Measurements from ENCODE around the gene TMEM267. TPM values are rescaled to one million over a fixed set of nuclear protein-coding genes. Genes with fewer than 3 reads are reported as not detected.
"Not testable (repeated sequence)": the region's sequence is repeated elsewhere in the genome, so short reads cannot be mapped to it uniquely, and the experiment has no call there.

TMEM267 gene
- polyA plus RNA-seq, 3 donors = 4.4 to 13.9 (median 11.8) TPM

- Mint-ChIP-seq H3K4me3 (peak overlapping the region; percentile 89 to 94), H3K27ac (peak overlapping the region; percentile 85 to 94 (median 93)), H3K27me3 (ENCODE audit: low read depth in 3 of 3) (peaks cover 0 to 3% (median 0%) of the 10 kb centered on the region in 3 donors), H3K4me1 (peaks cover 21% of the 10 kb centered on the region), H3K36me3 (peaks cover 0 to 3% of the 10 kb centered on the region in 2 donors), H3K9me3 (peaks cover 0 to 3% (median 0%) of the 10 kb centered on the region in 7 donors)
- peaks cover 13 to 26% of the 10 kb centered on the region in 2 donors for H3K4me1 ChIP-seq (ENCODE audit: control insufficient read depth in 1 of 2, insufficient read depth in 2 of 2, low read length in 2 of 2)
- no peaks in the 10 kb centered on the region for H3K36me3 ChIP-seq (replicated peaks in 1 of 2; ENCODE audit: control insufficient read depth in 1 of 2, insufficient read depth in 2 of 2, low read length in 2 of 2)
- peak overlapping the region; percentile 88 for H2AFZ ChIP-seq (ENCODE audit: insufficient read depth, low read depth, low read length, poor library complexity, severe bottlenecking)
- no peak for DNase-seq
- no peaks in the 10 kb centered on the region for H3K27me3 ChIP-seq (ENCODE audit: control insufficient read depth in 2 of 2, insufficient read depth in 2 of 2, low read length in 2 of 2)
- TF ChIP-seq CTCF (IDR thresholded peaks at IDR 0.05) = no peak
- H3K4me3 ChIP-seq (replicated peaks in 1 of 3; ENCODE audit: low read depth in 2 of 3, low read length in 3 of 3) = peak overlapping the region; percentile 60 to 93 (median 62)
- peak overlapping the region; percentile 71 for H3K9ac ChIP-seq (ENCODE audit: insufficient read depth, low read length, poor library complexity, severe bottlenecking)
- no peaks in the 10 kb centered on the region for H4K20me1 ChIP-seq (ENCODE audit: insufficient read depth, low read length)
- peaks cover 25% of the 10 kb centered on the region for H3K79me2 ChIP-seq (ENCODE audit: insufficient read depth, low read length)
- 0% methylated on average over 4 of the region's 6 CpGs for WGBS (ENCODE audit: insufficient coverage)
- H3K9me3 ChIP-seq (replicated peaks in 1 of 2; ENCODE audit: control insufficient read depth in 1 of 2, insufficient read depth in 1 of 2, low read length in 2 of 2) = no peaks in the 10 kb centered on the region
- peak overlapping the region; percentile 94 for H3K4me2 ChIP-seq (replicated peaks; ENCODE audit: extremely low read depth, low read length, poor library complexity, severe bottlenecking)
- intact Hi-C loops (cut with micrococcal nuclease) = no loop called here
- peak overlapping the region; percentile 80 to 83 for H3K27ac ChIP-seq (ENCODE audit: low read depth in 1 of 2, low read length in 2 of 2)
Observed at GRCh38 chr5:43514471-43514815, 30.8 kb upstream of the TMEM267 start.

GRCh38 chr5:43514025-43514424 lies 30.4 kb upstream of the TMEM267 start:
- H3K4me1 ChIP-seq (ENCODE audit: control insufficient read depth in 1 of 2, insufficient read depth in 2 of 2, low read length in 2 of 2) = peaks cover 13 to 26% of the 10 kb centered on the region in 2 donors
- Mint-ChIP-seq H3K27me3 (ENCODE audit: low read depth in 3 of 3) (peaks cover 0 to 3% (median 0%) of the 10 kb centered on the region in 3 donors), H3K9me3 (peaks cover 0 to 3% (median 0%) of the 10 kb centered on the region in 7 donors), H3K27ac (peak overlapping the region in 4 of 7 donors; percentile 37 to 93 (median 80)), H3K4me1 (peaks cover 21% of the 10 kb centered on the region), H3K36me3 (peaks cover under 1 to 5% of the 10 kb centered on the region in 2 donors), H3K4me3 (peak overlapping the region in 1 of 2 donors; percentile 94)
- peak overlapping the region in 1 of 2 donors; percentile 83 for H3K27ac ChIP-seq (ENCODE audit: low read depth in 1 of 2, low read length in 2 of 2)
- H3K36me3 ChIP-seq (replicated peaks in 1 of 2; ENCODE audit: control insufficient read depth in 1 of 2, insufficient read depth in 2 of 2, low read length in 2 of 2) = peaks cover 0 to 2% of the 10 kb centered on the region in 2 donors
- peak overlapping the region; percentile 71 for H3K9ac ChIP-seq (ENCODE audit: insufficient read depth, low read length, poor library complexity, severe bottlenecking)
- no peaks in the 10 kb centered on the region for H3K27me3 ChIP-seq (ENCODE audit: control insufficient read depth in 2 of 2, insufficient read depth in 2 of 2, low read length in 2 of 2)
- TF ChIP-seq CTCF (IDR thresholded peaks at IDR 0.05) = no peak
- H4K20me1 ChIP-seq (ENCODE audit: insufficient read depth, low read length) = no peaks in the 10 kb centered on the region
- no peak for DNase-seq
- H2AFZ ChIP-seq (ENCODE audit: insufficient read depth, low read depth, low read length, poor library complexity, severe bottlenecking) = peak overlapping the region; percentile 88
- H3K9me3 ChIP-seq (replicated peaks in 1 of 2; ENCODE audit: control insufficient read depth in 1 of 2, insufficient read depth in 1 of 2, low read length in 2 of 2) = no peaks in the 10 kb centered on the region
- intact Hi-C loops (cut with micrococcal nuclease) = no loop called here
- H3K4me2 ChIP-seq (replicated peaks; ENCODE audit: extremely low read depth, low read length, poor library complexity, severe bottlenecking) = peak overlapping the region; percentile 94
- peaks cover 26% of the 10 kb centered on the region for H3K79me2 ChIP-seq (ENCODE audit: insufficient read depth, low read length)
- no CpG with 5 or more reads among the region's 4 CpGs for WGBS (ENCODE audit: insufficient coverage)
- H3K4me3 ChIP-seq (replicated peaks in 1 of 3; ENCODE audit: low read depth in 2 of 3, low read length in 3 of 3) = peak overlapping the region; percentile 60 to 93 (median 62)

- H3K9me3 ChIP-seq (replicated peaks in 1 of 2; ENCODE audit: control insufficient read depth in 1 of 2, insufficient read depth in 1 of 2, low read length in 2 of 2); DNase-seq; H3K4me3 ChIP-seq (replicated peaks in 1 of 3; ENCODE audit: low read depth in 2 of 3, low read length in 3 of 3); H3K9ac ChIP-seq (ENCODE audit: insufficient read depth, low read length, poor library complexity, severe bottlenecking); H3K27me3 Mint-ChIP-seq (ENCODE audit: low read depth in 3 of 3); H2AFZ ChIP-seq (ENCODE audit: insufficient read depth, low read depth, low read length, poor library complexity, severe bottlenecking); H3K27ac ChIP-seq (ENCODE audit: low read depth in 1 of 2, low read length in 2 of 2); H3K4me2 ChIP-seq (replicated peaks; ENCODE audit: extremely low read depth, low read length, poor library complexity, severe bottlenecking); H3K27me3 ChIP-seq (ENCODE audit: control insufficient read depth in 2 of 2, insufficient read depth in 2 of 2, low read length in 2 of 2); H3K4me3 Mint-ChIP-seq; H4K20me1 ChIP-seq (ENCODE audit: insufficient read depth, low read length); intact Hi-C loops (cut with micrococcal nuclease); H3K9me3 Mint-ChIP-seq: not testable (repeated sequence)
- H3K27ac Mint-ChIP-seq = peak overlapping the region in 1 of 7 donors; percentile 35
- H3K4me1 ChIP-seq (ENCODE audit: control insufficient read depth in 1 of 2, insufficient read depth in 2 of 2, low read length in 2 of 2) = peaks cover 13 to 26% of the 10 kb centered on the region in 2 donors
- peaks cover 7 to 18% of the 10 kb centered on the region in 2 donors for H3K36me3 Mint-ChIP-seq
- WGBS (ENCODE audit: insufficient coverage) = 100% methylated on average over 1 of the region's 36 CpGs
- peaks cover 0 to 27% of the 10 kb centered on the region in 2 donors for H3K36me3 ChIP-seq (replicated peaks in 1 of 2; ENCODE audit: control insufficient read depth in 1 of 2, insufficient read depth in 2 of 2, low read length in 2 of 2)
- peaks cover 29% of the 10 kb centered on the region for H3K79me2 ChIP-seq (ENCODE audit: insufficient read depth, low read length)
- peaks cover 21% of the 10 kb centered on the region for H3K4me1 Mint-ChIP-seq
Observed at GRCh38 chr5:43511062-43511461, 27.4 kb upstream of the TMEM267 start.
